Measurements from ENCODE around the gene CAGE1.
A peak's percentile ranks its signal among the peaks of the same experiment; 100 is the strongest.
"Not testable (repeated sequence)": the region's sequence is repeated elsewhere in the genome, so short reads cannot be mapped to it uniquely, and the experiment has no call there.

Gene CAGE1

GRCh38 chr6:7315087-7315947 is 74.2 kb downstream of the CAGE1 start:
- H3K27me3 ChIP-seq (ENCODE audit: insufficient read depth, low read length); H3K4me3 ChIP-seq (ENCODE audit: low read depth, low read length); H3K14ac ChIP-seq (ENCODE audit: low read length); H4K91ac ChIP-seq (ENCODE audit: low read depth, low read length); H2BK12ac ChIP-seq (ENCODE audit: low read length); H3K9me3 ChIP-seq (ENCODE audit: insufficient read depth, low read depth, low read length); H3K4ac ChIP-seq (ENCODE audit: low read depth, low read length); H3K9ac ChIP-seq (ENCODE audit: low read length); H4K12ac ChIP-seq (ENCODE audit: low read depth, low read length); H3K18ac ChIP-seq (ENCODE audit: low read length); H3K36me3 ChIP-seq (ENCODE audit: control insufficient read depth in 1 of 2, insufficient read depth in 2 of 2, low read length in 2 of 2); H2AFZ ChIP-seq (ENCODE audit: insufficient read depth, low read length, poor library complexity); H3K27ac ChIP-seq (ENCODE audit: low read depth, low read length); H3K4me1 ChIP-seq (ENCODE audit: control insufficient read depth in 1 of 2, insufficient read depth in 2 of 2, low read length in 2 of 2); H2BK5ac ChIP-seq (ENCODE audit: low read depth, low read length, poor library complexity); H3K23ac ChIP-seq (ENCODE audit: low read length); H3K79me2 ChIP-seq (ENCODE audit: control insufficient read depth, insufficient read depth, low read length, poor library complexity); H3K4me2 ChIP-seq (ENCODE audit: low read length); H4K8ac ChIP-seq (ENCODE audit: low read depth, low read length); H2BK120ac ChIP-seq (ENCODE audit: insufficient read depth, low read length, poor library complexity); H2AK5ac ChIP-seq (ENCODE audit: low read length); DNase-seq: not testable (repeated sequence)
- no CpG with 5 or more reads among the region's 34 CpGs for WGBS (ENCODE audit: extremely low coverage, insufficient coverage, insufficient read length)
- H3K79me1 ChIP-seq (ENCODE audit: low read length) = peaks cover 10% of the 10 kb centered on the region

- H3K4ac ChIP-seq (ENCODE audit: low read depth, low read length) = no peak overlapping the region
- no peaks in the 10 kb centered on the region for H3K27me3 ChIP-seq (ENCODE audit: insufficient read depth, low read length)
- H3K18ac ChIP-seq (ENCODE audit: low read length) = no peak overlapping the region
- H3K79me1 ChIP-seq (ENCODE audit: low read length) = peaks cover 10% of the 10 kb centered on the region
- no peak overlapping the region for H3K9ac ChIP-seq (ENCODE audit: low read length)
- H3K23ac ChIP-seq (ENCODE audit: low read length) = no peak overlapping the region
- no peak overlapping the region for H2BK5ac ChIP-seq (ENCODE audit: low read depth, low read length, poor library complexity)
- no peak overlapping the region for H4K8ac ChIP-seq (ENCODE audit: low read depth, low read length)
- H3K36me3 ChIP-seq (ENCODE audit: control insufficient read depth in 1 of 2, insufficient read depth in 2 of 2, low read length in 2 of 2) = peaks cover 2% of the 10 kb centered on the region in 2 experiments
- H3K14ac ChIP-seq (ENCODE audit: low read length) = no peak overlapping the region
- no CpG with 5 or more reads among the region's 7 CpGs for WGBS (ENCODE audit: extremely low coverage, insufficient coverage, insufficient read length)
- peaks cover 0 to 2% of the 10 kb centered on the region in 2 experiments for H3K4me1 ChIP-seq (ENCODE audit: control insufficient read depth in 1 of 2, insufficient read depth in 2 of 2, low read length in 2 of 2)
- peaks cover 8% of the 10 kb centered on the region for H3K79me2 ChIP-seq (ENCODE audit: control insufficient read depth, insufficient read depth, low read length, poor library complexity)
- no peaks in the 10 kb centered on the region for H3K9me3 ChIP-seq (ENCODE audit: insufficient read depth, low read depth, low read length)
- H4K12ac ChIP-seq (ENCODE audit: low read depth, low read length) = no peak overlapping the region
- H3K4me3 ChIP-seq (ENCODE audit: low read depth, low read length) = no peak overlapping the region
- H3K27ac ChIP-seq (ENCODE audit: low read depth, low read length) = no peak overlapping the region
- H2BK120ac ChIP-seq (ENCODE audit: insufficient read depth, low read length, poor library complexity) = no peak overlapping the region
- peak overlapping the region; percentile 11 for H2AK5ac ChIP-seq (ENCODE audit: low read length)
- peak overlapping the region; percentile 7 for H2BK12ac ChIP-seq (ENCODE audit: low read length)
- DNase-seq = no peak
- H2AFZ ChIP-seq (ENCODE audit: insufficient read depth, low read length, poor library complexity) = no peak overlapping the region
- peak overlapping the region; percentile 5 for H4K91ac ChIP-seq (ENCODE audit: low read depth, low read length)
- no peak overlapping the region for H3K4me2 ChIP-seq (ENCODE audit: low read length)
Observed at GRCh38 chr6:7314414-7314813, 75.1 kb downstream of the CAGE1 start.

GRCh38 chr6:7313505-7314165 is 75.9 kb downstream of the CAGE1 start:
- no peak overlapping the region for H2BK120ac ChIP-seq (ENCODE audit: insufficient read depth, low read length, poor library complexity)
- no peak overlapping the region for H3K23ac ChIP-seq (ENCODE audit: low read length)
- H3K79me1 ChIP-seq (ENCODE audit: low read length) = peaks cover 10% of the 10 kb centered on the region
- H3K9ac ChIP-seq (ENCODE audit: low read length) = no peak overlapping the region
- H3K4ac ChIP-seq (ENCODE audit: low read depth, low read length) = no peak overlapping the region
- H3K14ac ChIP-seq (ENCODE audit: low read length) = peak overlapping the region; percentile 26
- H3K4me2 ChIP-seq (ENCODE audit: low read length) = peak overlapping the region; percentile 68
- H3K4me1 ChIP-seq (ENCODE audit: control insufficient read depth in 1 of 2, insufficient read depth in 2 of 2, low read length in 2 of 2) = peaks cover 0 to 2% of the 10 kb centered on the region in 2 experiments
- H3K79me2 ChIP-seq (ENCODE audit: control insufficient read depth, insufficient read depth, low read length, poor library complexity) = peaks cover 8% of the 10 kb centered on the region
- H3K36me3 ChIP-seq (ENCODE audit: control insufficient read depth in 1 of 2, insufficient read depth in 2 of 2, low read length in 2 of 2) = peaks cover 6 to 8% of the 10 kb centered on the region in 2 experiments
- no peak overlapping the region for H2BK5ac ChIP-seq (ENCODE audit: low read depth, low read length, poor library complexity)
- peak; percentile 83 to 88 for DNase-seq
- peak overlapping the region; percentile 51 for H3K27ac ChIP-seq (ENCODE audit: low read depth, low read length)
- H4K12ac ChIP-seq (ENCODE audit: low read depth, low read length) = peak overlapping the region; percentile 78
- peak overlapping the region; percentile 24 for H2AK5ac ChIP-seq (ENCODE audit: low read length)
- H3K9me3 ChIP-seq (ENCODE audit: insufficient read depth, low read depth, low read length) = no peaks in the 10 kb centered on the region
- no peak overlapping the region for H3K4me3 ChIP-seq (ENCODE audit: low read depth, low read length)
- H3K27me3 ChIP-seq (ENCODE audit: insufficient read depth, low read length) = no peaks in the 10 kb centered on the region
- H3K18ac ChIP-seq (ENCODE audit: low read length) = no peak overlapping the region
- no peak overlapping the region for H2BK12ac ChIP-seq (ENCODE audit: low read length)
- no CpG with 5 or more reads among the region's 15 CpGs for WGBS (ENCODE audit: extremely low coverage, insufficient coverage, insufficient read length)
- peak overlapping the region; percentile 85 for H4K8ac ChIP-seq (ENCODE audit: low read depth, low read length)
- peak overlapping the region; percentile 52 for H4K91ac ChIP-seq (ENCODE audit: low read depth, low read length)
- no peak overlapping the region for H2AFZ ChIP-seq (ENCODE audit: insufficient read depth, low read length, poor library complexity)

GRCh38 chr6:7312616-7313504 is 76.7 kb downstream of the CAGE1 start, which contains the start of gene SSR1:
SSR1 (minus strand) TSS chr6:7313199; CDS start chr6:7313120, 79 bp downstream.
- Histone ChIP-seq H3K23ac (ENCODE audit: low read length) (no peak within 1 kb of the TSS), H2BK12ac (ENCODE audit: low read length) (no peak within 1 kb of the TSS), H4K91ac (ENCODE audit: low read depth, low read length) (peak within 1 kb of the TSS; percentile 97), H3K4ac (ENCODE audit: low read depth, low read length) (peak within 1 kb of the TSS; percentile 96), H3K9ac (ENCODE audit: low read length) (peak within 1 kb of the TSS; percentile 93), H2AFZ (ENCODE audit: insufficient read depth, low read length, poor library complexity) (peak within 1 kb of the TSS; percentile 53), H3K79me2 (ENCODE audit: control insufficient read depth, insufficient read depth, low read length, poor library complexity) (peaks cover 8% of the 10 kb centered on the region), H3K4me1 (ENCODE audit: control insufficient read depth in 1 of 2, insufficient read depth in 2 of 2, low read length in 2 of 2) (peaks cover 0 to 2% of the 10 kb centered on the region in 2 experiments), H3K27ac (ENCODE audit: low read depth, low read length) (peak within 1 kb of the TSS; percentile 91), H3K9me3 (ENCODE audit: insufficient read depth, low read depth, low read length) (no peaks in the 10 kb centered on the region), H3K27me3 (ENCODE audit: insufficient read depth, low read length) (no peaks in the 10 kb centered on the region), H3K4me2 (ENCODE audit: low read length) (peak within 1 kb of the TSS; percentile 75), H2BK120ac (ENCODE audit: insufficient read depth, low read length, poor library complexity) (peak within 1 kb of the TSS; percentile 78), H3K4me3 (ENCODE audit: low read depth, low read length) (peak within 1 kb of the TSS; percentile 98), H3K79me1 (ENCODE audit: low read length) (peaks cover 10% of the 10 kb centered on the region), H3K14ac (ENCODE audit: low read length) (peak within 1 kb of the TSS; percentile 96), H2BK5ac (ENCODE audit: low read depth, low read length, poor library complexity) (peak within 1 kb of the TSS; percentile 73), H2AK5ac (ENCODE audit: low read length) (peak within 1 kb of the TSS; percentile 97), H3K36me3 (ENCODE audit: control insufficient read depth in 1 of 2, insufficient read depth in 2 of 2, low read length in 2 of 2) (peaks cover 6 to 10% of the 10 kb centered on the region in 2 experiments), H3K18ac (ENCODE audit: low read length) (peak within 1 kb of the TSS; percentile 85), H4K12ac (ENCODE audit: low read depth, low read length) (peak within 1 kb of the TSS; percentile 78), H4K8ac (ENCODE audit: low read depth, low read length) (peak within 1 kb of the TSS; percentile 85)
- DNase-seq = peak; percentile 98
- WGBS (ENCODE audit: extremely low coverage, insufficient coverage, insufficient read length) = no CpG with 5 or more reads among the region's 83 CpGs
